Measurements from ENCODE around the gene ANKRD12.

- TF ChIP-seq POLR2A (IDR thresholded peaks at IDR 0.05) (no peak), CTCF (IDR thresholded peaks at IDR 0.05) (no peak), POLR2AphosphoS5 (IDR thresholded peaks at IDR 0.05) (no peak)
Measured at GRCh38 chr18:9181275-9181674, 44.7 kb downstream of the ANKRD12 start.

Data from breast epithelium (tissue), 3 donors.